Esophagus muscularis mucosa (tissue), 4 donors: ENCODE data around the gene KRTAP1-4. TPM values are rescaled to one million over a fixed set of nuclear protein-coding genes. Genes with fewer than 3 reads are reported as not detected.

Source experiments
- DNase-seq: peaks from one replicate; pipeline ENCODE4 v3.0.0-alpha.2; 2017; ENCODE audit errors: extremely low spot score
- H3K27ac ChIP-seq, 4 donors: fragments of 200-600 bp; sonication (generic); replicated peaks in 1 of 4; 1 replicate in 3 of 4; 2 replicates in 1 of 4; pipeline ENCODE4 v1.5.1; 2016 to 2019; ENCODE audit warnings: mild to moderate bottlenecking in 1 of 4
- H3K27me3 ChIP-seq, 4 donors: fragments of 200-600 bp; sonication (generic); one replicate each; pipeline versions ENCODE4 v1.5.1 to v1.6.0; 2016 to 2019
- H3K36me3 ChIP-seq, 4 donors: fragments of 200-600 bp; sonication (generic); one replicate each; pipeline ENCODE4 v1.5.1; 2016 to 2019
- H3K4me1 ChIP-seq, 4 donors: fragments of 200-600 bp; sonication (generic); one replicate each; pipeline ENCODE4 v1.5.1; 2016 to 2019
- H3K4me3 ChIP-seq, 4 donors: fragments of 200-600 bp; sonication (generic); 1 replicate in 2 of 4; 2 replicates in 2 of 4; pipeline ENCODE4 v1.5.1; 2016 to 2019; ENCODE audit warnings: mild to moderate bottlenecking in 4 of 4, moderate library complexity in 1 of 4
- H3K9me3 ChIP-seq, 4 donors: fragments of 200-600 bp; sonication (generic); 1 replicate in 3 of 4; 2 replicates in 1 of 4; pipeline ENCODE4 v1.5.1; 2016 to 2019
- CTCF ChIP-seq, 3 experiments: fragments of 200-600 bp in 2 of 3; fragments of 450-650 bp in 1 of 3; sonication (generic) in 2 of 3; IDR thresholded peaks; one replicate each; pipeline ENCODE4 v1.5.1; 2017 to 2019; ENCODE audit warnings: antibody characterized with exemption in 3 of 3, mild to moderate bottlenecking in 2 of 3, moderate library complexity in 1 of 3
- EP300 ChIP-seq: sonication (generic); formaldehyde crosslinking; IDR thresholded peaks from one replicate; pipeline ENCODE4 v1.6.1; 2017; ENCODE audit warnings: antibody characterized with exemption
- POLR2A ChIP-seq: fragments of 450-650 bp; IDR thresholded peaks from one replicate; pipeline ENCODE4 v1.6.1; 2017; ENCODE audit warnings: antibody characterized with exemption, moderate library complexity, mild to moderate bottlenecking, low read depth
- POLR2AphosphoS5 ChIP-seq, 2 donors: sonication (generic); formaldehyde crosslinking; IDR thresholded peaks; one replicate each; pipeline ENCODE4 v1.6.1; 2017; ENCODE audit warnings: antibody characterized with exemption in 2 of 2
- WGBS: methylation state at CpG from one replicate; pipeline ENCODE4 v1.1.5; 2018; 5-methylcytosine and 5-hydroxymethylcytosine counted together
- intact Hi-C: fragments of 100-400 bp; cut with DNase I; formaldehyde crosslinking; loops from one replicate; pipeline ENCODE4 v1.15.1; 2023
- total RNA-seq, 4 donors: library from RNA; depleted of rRNA; stranded (reverse); fragments of >200 nt; gene quantifications; one replicate each; pipeline versions ENCODE4 v1.1.0 to v1.2.1, GENCODE V29; 2016

KRTAP1-4 gene
- total RNA-seq, 4 donors from 2014 or later: not detected

DNA sequence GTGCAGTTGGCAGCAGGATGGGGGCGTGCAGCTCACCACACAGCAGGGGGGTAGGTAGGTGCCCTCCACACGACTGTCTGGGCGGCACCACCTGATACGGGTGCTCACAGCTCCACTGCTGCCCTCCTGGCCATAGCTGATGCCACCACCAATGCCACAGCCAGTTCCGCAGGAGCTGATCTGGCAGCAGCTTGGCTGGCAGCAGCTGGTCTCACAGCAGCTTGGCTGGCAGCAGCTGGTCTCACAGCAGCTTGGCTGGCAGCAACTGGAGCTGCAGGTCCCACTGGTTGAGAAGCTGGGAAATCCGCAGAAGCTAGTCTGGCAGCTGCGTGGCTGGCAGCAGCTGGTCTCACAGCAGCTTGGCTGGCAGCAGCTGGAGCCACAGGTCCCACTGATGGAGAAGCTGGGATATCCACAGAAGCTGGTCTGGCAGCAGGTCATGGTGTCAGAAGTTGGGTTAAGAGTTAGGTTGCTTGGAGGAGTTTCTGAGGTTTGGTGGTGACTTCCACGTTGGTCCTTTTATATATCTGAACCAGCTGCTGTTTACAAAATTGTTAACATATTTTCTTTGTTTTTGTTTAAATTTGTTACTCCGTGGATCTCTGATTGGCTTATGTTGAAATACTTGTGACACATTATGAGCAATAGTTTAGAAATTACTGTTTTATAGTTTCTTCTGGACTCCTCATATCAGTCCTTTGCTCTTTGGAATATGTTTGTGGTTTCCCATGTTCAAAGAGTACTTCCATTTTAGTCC lies 3.1 kb downstream of the KRTAP1-4 start, which contains the start of gene KRTAP1-5:
Gene KRTAP1-5, minus strand, starts transcription at position 494 of the 757 bp plus-strand sequence. Its CDS starts 53 bp downstream, at position 441.
- Histone ChIP-seq H3K9me3 (no peaks in the 10 kb centered on the region), H3K27ac (no peak within 1 kb of the TSS), H3K36me3 (no peaks in the 10 kb centered on the region), H3K27me3 (peaks cover 0 to 12% (median 0%) of the 10 kb centered on the region in 4 donors), H3K4me3 (no peak within 1 kb of the TSS), H3K4me1 (no peaks in the 10 kb centered on the region)
- WGBS: 65% methylated on average over 7 of the region's 9 CpGs
- DNase-seq: no peak
- intact Hi-C loops: no loop called here
- TF ChIP-seq EP300 (no peak), CTCF (IDR thresholded peaks at IDR 0.05) (no peak)

- Histone ChIP-seq H3K27ac (no peak overlapping the region), H3K27me3 (peaks cover 0 to 10% (median 0%) of the 10 kb centered on the region in 4 donors), H3K4me3 (no peak overlapping the region), H3K4me1 (no peaks in the 10 kb centered on the region), H3K9me3 (no peaks in the 10 kb centered on the region), H3K36me3 (no peaks in the 10 kb centered on the region)
- 81% methylated on average over 3 of the region's 3 CpGs for WGBS
- intact Hi-C loops: no loop called here
- TF ChIP-seq CTCF (IDR thresholded peaks at IDR 0.05): no peak
- TF ChIP-seq POLR2A: no peak
- no peak for TF ChIP-seq EP300
- no peak for DNase-seq
These were observed 5.3 kb downstream of the KRTAP1-4 start for GRCh38 chr17:41024697-41025096.

- H3K4me3 ChIP-seq: no peak overlapping the region
- H3K36me3 ChIP-seq: no peaks in the 10 kb centered on the region
- no peak overlapping the region for H3K27ac ChIP-seq
- intact Hi-C loops: no loop called here
- H3K4me1 ChIP-seq: no peaks in the 10 kb centered on the region
- DNase-seq: no peak
- H3K9me3 ChIP-seq: no peaks in the 10 kb centered on the region
- H3K27me3 ChIP-seq: no peaks in the 10 kb centered on the region
- TF ChIP-seq EP300 (no peak), POLR2A (no peak), POLR2AphosphoS5 (IDR thresholded peaks at IDR 0.05) (no peak), CTCF (IDR thresholded peaks at IDR 0.05) (no peak)
These were observed 9.7 kb downstream of the KRTAP1-4 start for GRCh38 chr17:41020336-41020735.

DNA sequence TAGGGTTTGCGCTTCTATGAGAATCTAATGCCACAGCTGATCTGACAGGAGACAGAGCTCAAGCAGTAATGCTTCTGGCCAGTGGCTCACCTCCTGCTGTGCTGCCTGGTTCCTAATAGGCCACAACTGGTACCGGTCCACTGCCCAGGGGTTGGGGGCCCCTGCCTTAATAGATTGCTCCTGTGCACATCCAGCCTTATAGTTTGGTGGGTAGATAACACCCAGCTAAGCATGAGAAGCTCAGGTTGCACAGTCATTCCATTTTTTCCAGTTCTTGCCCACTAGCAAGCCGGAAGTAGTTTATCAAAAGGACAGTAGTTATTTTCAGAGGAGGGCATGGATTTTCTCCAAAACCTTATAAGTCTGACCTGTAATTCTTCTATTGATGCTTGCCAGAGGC lies 10.6 kb downstream of the KRTAP1-4 start:
- Histone ChIP-seq H3K27ac (no peak overlapping the region), H3K36me3 (no peaks in the 10 kb centered on the region), H3K9me3 (no peaks in the 10 kb centered on the region), H3K4me1 (no peaks in the 10 kb centered on the region), H3K27me3 (peaks cover 0 to 6% (median 0%) of the 10 kb centered on the region in 4 donors), H3K4me3 (no peak overlapping the region)
- WGBS: 88% methylated on average over 3 of the region's 3 CpGs
- intact Hi-C loops: no loop called here
- TF ChIP-seq POLR2AphosphoS5 (IDR thresholded peaks at IDR 0.05) (no peak), EP300 (no peak), POLR2A (no peak), CTCF (IDR thresholded peaks at IDR 0.05) (no peak)
- DNase-seq: no peak

DNA sequence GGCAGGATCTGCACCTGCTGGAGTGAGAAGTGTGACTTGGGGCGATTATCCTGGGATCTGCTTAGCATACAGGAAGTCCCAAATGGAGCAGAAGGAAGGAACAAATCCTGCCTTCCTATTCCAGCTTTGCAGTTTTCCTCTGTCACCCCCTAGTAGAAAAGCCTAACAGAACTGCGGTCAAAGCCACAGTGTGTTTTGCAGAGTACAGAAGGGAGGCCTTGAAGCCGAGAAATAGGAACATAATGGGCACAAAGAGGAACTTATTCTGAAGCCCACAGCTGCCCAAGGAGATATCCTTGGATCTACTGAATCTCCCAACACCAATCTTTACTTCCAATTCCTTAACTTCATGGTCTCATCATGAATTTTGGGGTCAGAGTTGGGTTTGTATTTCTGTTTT lies 11.5 kb downstream of the KRTAP1-4 start:
- no peak for DNase-seq
- TF ChIP-seq EP300 (no peak), POLR2AphosphoS5 (IDR thresholded peaks at IDR 0.05) (no peak), POLR2A (no peak), CTCF (IDR thresholded peaks at IDR 0.05) (no peak)
- Histone ChIP-seq H3K27me3 (peaks cover 0 to 6% (median 0%) of the 10 kb centered on the region in 4 donors), H3K36me3 (no peaks in the 10 kb centered on the region), H3K27ac (no peak overlapping the region), H3K9me3 (no peaks in the 10 kb centered on the region), H3K4me3 (no peak overlapping the region), H3K4me1 (no peaks in the 10 kb centered on the region)
- WGBS: 61% methylated on average over 3 of the region's 3 CpGs
- intact Hi-C loops: no loop called here
